SK-N-SH (cell line): ENCODE results near the gene HECW1. TPM values are rescaled to one million over a fixed set of nuclear protein-coding genes. Genes with fewer than 3 reads are reported as not detected.

Source experiments
- CTCF ChIA-PET: fragments of 300-600, 350-600 bp; formaldehyde crosslinking; extraction: SDS; loops from one replicate; lab custom pipeline; 2021; lab: Yijun Ruan, JAX
- POLR2A ChIA-PET: fragments of 350-600 bp; sonication (Branson Sonifier 250); formaldehyde crosslinking; extraction: SDS; loops from one replicate; lab custom pipeline; 2020; ENCODE audit warnings: antibody characterized with exemption, inconsistent platforms; lab: Yijun Ruan, JAX
- DNase-seq: peaks from one replicate; pipeline ENCODE4 v3.0.0; 2012
- H2AFZ ChIP-seq: fragments of 200-600 bp; sonication (generic); 2 replicates; pipeline ENCODE4 v1.8.1; 2016; ENCODE audit warnings: antibody characterized with exemption, mild to moderate bottlenecking, low read depth
- H3F3A ChIP-seq: fragments of 200-600 bp; sonication (generic); replicated peaks from 2 replicates; pipeline ENCODE3; 2016; ENCODE audit warnings: antibody characterized with exemption, mild to moderate bottlenecking; ENCODE audit not compliant: insufficient read depth
- H3K27ac ChIP-seq, 2 experiments: fragments of 200-500 bp in 1 of 2; fragments of 200-600 bp in 1 of 2; sonication (Bioruptor generic) in 1 of 2; sonication (generic), shearing (Covaris generic) in 1 of 2; 2 replicates each; pipeline versions ENCODE4 v1.5.1 to v1.6.1; 2014 to 2016; ENCODE audit warnings: low read depth in 2 of 2, inconsistent platforms in 1 of 2, low read length in 1 of 2, mild to moderate bottlenecking in 1 of 2, mixed read lengths in 1 of 2
- H3K27me3 ChIP-seq: fragments of 200-600 bp; sonication (generic), shearing (Covaris generic); 2 replicates; pipeline ENCODE4 v1.6.1; 2016; ENCODE audit warnings: mixed run types; ENCODE audit not compliant: insufficient read depth
- H3K36me3 ChIP-seq, 2 experiments: fragments of 200-500 bp in 1 of 2; fragments of 200-600 bp in 1 of 2; sonication (Bioruptor generic) in 1 of 2; sonication (generic) in 1 of 2; replicated peaks in 1 of 2; 2 replicates each; pipeline versions ENCODE3 to v1.5.1; 2014 to 2016; ENCODE audit warnings: low read length in 1 of 2, mild to moderate bottlenecking in 1 of 2; ENCODE audit not compliant: insufficient read depth in 2 of 2, control insufficient read depth in 1 of 2
- H3K4me1 ChIP-seq, 2 experiments: fragments of 200-500 bp in 1 of 2; fragments of 200-600 bp in 1 of 2; sonication (Bioruptor generic) in 1 of 2; sonication (generic), shearing (Covaris generic) in 1 of 2; 2 replicates each; pipeline versions ENCODE4 v1.5.1 to v1.6.1; 2014 to 2016; ENCODE audit warnings: low read depth in 1 of 2, low read length in 1 of 2, mixed run types in 1 of 2; ENCODE audit not compliant: insufficient read depth in 2 of 2, control insufficient read depth in 1 of 2
- H3K4me2 ChIP-seq: fragments of 200-600 bp; sonication (generic), shearing (Covaris generic); 2 replicates; pipeline ENCODE4 v1.6.1; 2017; ENCODE audit warnings: mixed run types
- H3K4me3 ChIP-seq, 2 experiments: fragments of 200-500 bp in 1 of 2; fragments of 200-600 bp in 1 of 2; sonication (Bioruptor generic) in 1 of 2; sonication (generic), shearing (Covaris generic) in 1 of 2; 2 replicates each; pipeline versions ENCODE4 v1.5.1 to v1.8.1; 2014 to 2016; ENCODE audit warnings: low read depth in 2 of 2, inconsistent platforms in 1 of 2, low read length in 1 of 2, mild to moderate bottlenecking in 1 of 2, mixed read lengths in 1 of 2, moderate library complexity in 1 of 2
- H3K79me2 ChIP-seq: fragments of 200-600 bp; sonication (generic); 2 replicates; pipeline ENCODE4 v1.8.1; 2017; ENCODE audit warnings: mild to moderate bottlenecking; ENCODE audit not compliant: insufficient read depth
- H3K9ac ChIP-seq: fragments of 200-600 bp; sonication (generic); 2 replicates; pipeline ENCODE4 v1.6.1; 2017; ENCODE audit warnings: mixed run types
- H3K9me2 ChIP-seq: fragments of 200-600 bp; sonication (generic); 2 replicates; pipeline ENCODE4 v1.6.1; 2017; ENCODE audit warnings: mixed run types
- H3K9me3 ChIP-seq: fragments of 200-600 bp; sonication (generic); 2 replicates; pipeline ENCODE4 v1.6.1; 2017; ENCODE audit warnings: mixed run types, mild to moderate bottlenecking, moderate library complexity
- H4K20me1 ChIP-seq: fragments of 200-600 bp; sonication (generic); 2 replicates; pipeline ENCODE4 v1.6.1; 2017; ENCODE audit warnings: mild to moderate bottlenecking, mixed run types; ENCODE audit not compliant: insufficient read depth
- ELF1 ChIP-seq: IDR thresholded peaks from 2 replicates; pipeline ENCODE4 v1.4.0; 2012
- EP300 ChIP-seq, 2 experiments: IDR thresholded peaks; 2 replicates each; pipeline versions ENCODE4 v1.4.0 to v1.6.1; 2012; ENCODE audit warnings: borderline replicate concordance in 1 of 2, low read depth in 1 of 2, low read length in 1 of 2
- FOSL2 ChIP-seq: IDR thresholded peaks from 2 replicates; pipeline ENCODE4 v1.4.0; 2012; ENCODE audit warnings: low read depth, mild to moderate bottlenecking, moderate library complexity, borderline replicate concordance
- FOXJ3 ChIP-seq: sonication (generic); formaldehyde crosslinking; IDR thresholded peaks from 2 replicates; pipeline ENCODE4 v1.5.1; 2020; ENCODE audit warnings: mild to moderate bottlenecking, missing genetic modification reagents
- GABPA ChIP-seq: IDR thresholded peaks from 2 replicates; pipeline ENCODE4 v1.4.0; 2012; ENCODE audit warnings: low read depth, mild to moderate bottlenecking
- PBX3 ChIP-seq: IDR thresholded peaks from 2 replicates; pipeline ENCODE4; 2012
- REST ChIP-seq: IDR thresholded peaks from 2 replicates; pipeline ENCODE4 v1.6.1; 2012; ENCODE audit warnings: mild to moderate bottlenecking, low read depth, low read length, moderate library complexity
- TCF12 ChIP-seq: IDR thresholded peaks from 2 replicates; pipeline ENCODE4 v1.4.0; 2012
- TEAD4 ChIP-seq: IDR thresholded peaks from 2 replicates; pipeline ENCODE4 v1.4.0; 2012; ENCODE audit warnings: mild to moderate bottlenecking, borderline replicate concordance; ENCODE audit not compliant: insufficient read depth
- WGBS: methylation state at CpG from one replicate; pipeline ENCODE4 v1.1.6; 2017; ENCODE audit warnings: low lambda C conversion rate; 5-methylcytosine and 5-hydroxymethylcytosine counted together
- polyA plus RNA-seq, 3 experiments: library from polyadenylated mRNA; depleted of rRNA; stranded (reverse); fragments of >200 nt; gene quantifications; 2 replicates each; pipeline ENCODE4 v1.2.3, GENCODE V29; 2012

The HECW1 gene
- polyA plus RNA-seq, 1 of the 3 experiments (the other 2 are of a cell fraction): not detected

- Histone ChIP-seq H3K27me3 (no peaks in the 10 kb centered on the region), H3K9ac (no peak overlapping the region), H3K4me2 (peak overlapping the region; percentile 21; the same call in 1 of the 2 replicates), H3K79me2 (peaks cover 100% of the 10 kb centered on the region), H3K4me3 (no peak overlapping the region), H2AFZ (no peak overlapping the region), H4K20me1 (peaks cover 100% of the 10 kb centered on the region), H3K4me1 (peaks cover 2 to 28% of the 10 kb centered on the region in 2 experiments; a peak in 2 of 4 replicates), H3K36me3 (peaks cover 7 to 35% of the 10 kb centered on the region in 2 experiments), H3K27ac (peak overlapping the region in 1 of 2 experiments; percentile 46; a peak in 2 of 4 replicates), H3K9me3 (no peaks in the 10 kb centered on the region), H3F3A (peaks cover 22% of the 10 kb centered on the region), H3K9me2 (no peaks in the 10 kb centered on the region)
- no peak for DNase-seq
- TF ChIP-seq GABPA (no peak), FOXJ3 (CRISPR knock-in tag) (no peak), TEAD4 (no peak), PBX3 (no peak), ELF1 (no peak)
- WGBS: 80% methylated on average over 2 of the region's 2 CpGs
- POLR2A ChIA-PET: no interaction called here
- CTCF ChIA-PET: interaction anchor here (0.7 to 3.2 kb wide), 7 partner anchors 9 to 464 kb away, joined by 3 to 27 read pairs (median 3); partner anchors contain the start of gene STK17A
Measured at GRCh38 chr7:43590862-43591557, 478.6 kb downstream of the HECW1 start.

- H3K27ac ChIP-seq: peak overlapping the region in 1 of 2 experiments; percentile 46; a peak in 2 of 4 replicates
- no peak overlapping the region for H2AFZ ChIP-seq
- peaks cover 100% of the 10 kb centered on the region for H3K79me2 ChIP-seq
- H3K4me3 ChIP-seq: no peak overlapping the region
- POLR2A ChIA-PET: no interaction called here
- CTCF ChIA-PET: interaction anchor here (1.0 to 3.2 kb wide), 4 partner anchors 9 to 127 kb away, joined by 3 to 27 read pairs (median 4); partner anchors contain the start of gene STK17A
- no peak overlapping the region for H3K9ac ChIP-seq
- H3K9me3 ChIP-seq: no peaks in the 10 kb centered on the region
- 0 out of 2 replicates have a peak, but pooled peaks have one; percentile 3 for TF ChIP-seq FOSL2
- no peak for TF ChIP-seq TCF12
- no peak for TF ChIP-seq REST
- no peak for TF ChIP-seq EP300 (IDR thresholded peaks at IDR 0.05; ENCODE audit: borderline replicate concordance in 1 of 2, low read depth in 1 of 2, low read length in 1 of 2)
- no peak for TF ChIP-seq GABPA
- no peaks in the 10 kb centered on the region for H3K27me3 ChIP-seq
- peaks cover 26% of the 10 kb centered on the region for H3F3A ChIP-seq
- H4K20me1 ChIP-seq: peaks cover 100% of the 10 kb centered on the region
- 58% methylated on average over 4 of the region's 4 CpGs for WGBS
- peak overlapping the region; percentile 21; the same call in 1 of the 2 replicates for H3K4me2 ChIP-seq
- H3K4me1 ChIP-seq: peaks cover 0 to 28% of the 10 kb centered on the region in 2 experiments; a peak in 2 of 4 replicates
- no peak for DNase-seq
- no peaks in the 10 kb centered on the region for H3K9me2 ChIP-seq
- H3K36me3 ChIP-seq: peaks cover 12 to 42% of the 10 kb centered on the region in 2 experiments
Measured at GRCh38 chr7:43591558-43592180, 479.2 kb downstream of the HECW1 start.
